Skeletal muscle satellite cell (primary cell): ENCODE measurements around the gene PHOX2A.
"Not testable (repeated sequence)": the region's sequence is repeated elsewhere in the genome, so short reads cannot be mapped to it uniquely, and the experiment has no call there.

ENCODE experiments used
- H3K27me3 ChIP-seq: 2 replicates; pipeline ENCODE4 v1.7.0; 2013; ENCODE audit warnings: low read length; ENCODE audit not compliant: control insufficient read depth, insufficient read depth
- H3K36me3 ChIP-seq: 2 replicates; pipeline ENCODE4 v1.7.0; 2013; ENCODE audit warnings: mild to moderate bottlenecking, control low read depth, low read length; ENCODE audit not compliant: insufficient read depth
- H3K4me1 ChIP-seq: 2 replicates; pipeline ENCODE4 v1.7.0; 2013; ENCODE audit warnings: low read length; ENCODE audit not compliant: control insufficient read depth, insufficient read depth
- H3K4me2 ChIP-seq: 2 replicates; pipeline ENCODE4 v1.7.0; 2013; ENCODE audit warnings: mild to moderate bottlenecking, low read length
- H3K4me3 ChIP-seq: 2 replicates; pipeline ENCODE4 v1.7.0; 2013; ENCODE audit warnings: low read length
- H3K9ac ChIP-seq: 2 replicates; pipeline ENCODE4 v1.7.0; 2013; ENCODE audit warnings: mild to moderate bottlenecking, low read depth, low read length, moderate library complexity
- H3K9me3 ChIP-seq: replicated peaks from 2 replicates; pipeline ENCODE4 v1.7.0; 2013; ENCODE audit warnings: mild to moderate bottlenecking, control low read depth, low read length

Gene PHOX2A

GRCh38 chr11:72266960-72267359, 23.0 kb upstream of the PHOX2A start:
- H3K27me3 ChIP-seq, result peaks cover 23% of the 10 kb centered on the region
- not testable (repeated sequence) for H3K4me1 ChIP-seq, H3K9ac ChIP-seq, H3K36me3 ChIP-seq, H3K4me2 ChIP-seq, H3K4me3 ChIP-seq, H3K9me3 ChIP-seq

- Histone ChIP-seq H3K36me3 (no peaks in the 10 kb centered on the region), H3K4me1 (peaks cover 4% of the 10 kb centered on the region), H3K4me2 (no peak overlapping the region), H3K9me3 (no peaks in the 10 kb centered on the region), H3K4me3 (no peak overlapping the region), H3K9ac (no peak overlapping the region), H3K27me3 (peaks cover 18% of the 10 kb centered on the region)
These were observed 22.0 kb upstream of the PHOX2A start for GRCh38 chr11:72265951-72266350.

GRCh38 chr11:72263361-72263760, 19.4 kb upstream of the PHOX2A start:
- Histone ChIP-seq H3K9me3 (no peaks in the 10 kb centered on the region), H3K36me3 (no peaks in the 10 kb centered on the region), H3K4me3 (no peak overlapping the region), H3K27me3 (peaks cover 21% of the 10 kb centered on the region), H3K4me1 (peaks cover 4% of the 10 kb centered on the region), H3K4me2 (no peak overlapping the region), H3K9ac (no peak overlapping the region)

- Histone ChIP-seq H3K9ac (no peak overlapping the region), H3K27me3 (peaks cover 31% of the 10 kb centered on the region), H3K4me2 (no peak overlapping the region), H3K4me1 (peaks cover 4% of the 10 kb centered on the region), H3K9me3 (no peaks in the 10 kb centered on the region), H3K4me3 (no peak overlapping the region), H3K36me3 (no peaks in the 10 kb centered on the region)
These were observed 16.6 kb upstream of the PHOX2A start for GRCh38 chr11:72260574-72260973.

GRCh38 chr11:72259490-72259889, 15.5 kb upstream of the PHOX2A start:
- H3K9ac ChIP-seq, result no peak overlapping the region
- H3K9me3 ChIP-seq, result no peaks in the 10 kb centered on the region
- H3K36me3 ChIP-seq, result no peaks in the 10 kb centered on the region
- no peak overlapping the region for H3K4me2 ChIP-seq
- peaks cover 4% of the 10 kb centered on the region for H3K4me1 ChIP-seq
- no peak overlapping the region for H3K4me3 ChIP-seq
- peaks cover 41% of the 10 kb centered on the region for H3K27me3 ChIP-seq

GRCh38 chr11:72257570-72257969, 13.6 kb upstream of the PHOX2A start:
- H3K4me3 ChIP-seq, result no peak overlapping the region
- no peaks in the 10 kb centered on the region for H3K4me1 ChIP-seq
- no peak overlapping the region for H3K9ac ChIP-seq
- H3K36me3 ChIP-seq, result no peaks in the 10 kb centered on the region
- no peaks in the 10 kb centered on the region for H3K9me3 ChIP-seq
- peaks cover 55% of the 10 kb centered on the region for H3K27me3 ChIP-seq
- no peak overlapping the region for H3K4me2 ChIP-seq

GRCh38 chr11:72254299-72254993, 10.5 kb upstream of the PHOX2A start:
- Histone ChIP-seq H3K27me3 (peaks cover 70% of the 10 kb centered on the region), H3K36me3 (no peaks in the 10 kb centered on the region), H3K9me3 (no peaks in the 10 kb centered on the region), H3K4me2 (no peak overlapping the region), H3K4me1 (no peaks in the 10 kb centered on the region), H3K4me3 (no peak overlapping the region), H3K9ac (no peak overlapping the region)

- Histone ChIP-seq H3K4me1 (no peaks in the 10 kb centered on the region), H3K9ac (no peak overlapping the region), H3K9me3 (no peaks in the 10 kb centered on the region), H3K27me3 (peaks cover 73% of the 10 kb centered on the region), H3K4me2 (no peak overlapping the region), H3K36me3 (no peaks in the 10 kb centered on the region), H3K4me3 (no peak overlapping the region)
These were observed 9.4 kb upstream of the PHOX2A start for GRCh38 chr11:72253392-72253791.

- H3K4me2 ChIP-seq, result no peak overlapping the region
- H3K9ac ChIP-seq, result no peak overlapping the region
- peaks cover 87% of the 10 kb centered on the region for H3K27me3 ChIP-seq
- H3K4me3 ChIP-seq, result no peak overlapping the region
- H3K36me3 ChIP-seq, result no peaks in the 10 kb centered on the region
- H3K9me3 ChIP-seq, result no peaks in the 10 kb centered on the region
- H3K4me1 ChIP-seq, result no peaks in the 10 kb centered on the region
These were observed 7.6 kb upstream of the PHOX2A start for GRCh38 chr11:72251614-72252013.

GRCh38 chr11:72250661-72251464, 6.9 kb upstream of the PHOX2A start:
- no peak overlapping the region for H3K4me2 ChIP-seq
- peaks cover 87% of the 10 kb centered on the region for H3K27me3 ChIP-seq

GRCh38 chr11:72249961-72250360, 6.0 kb upstream of the PHOX2A start:
- H3K9ac ChIP-seq, result no peak overlapping the region
- H3K36me3 ChIP-seq, result no peaks in the 10 kb centered on the region
- peaks cover 88% of the 10 kb centered on the region for H3K27me3 ChIP-seq
- no peaks in the 10 kb centered on the region for H3K9me3 ChIP-seq
- H3K4me3 ChIP-seq, result no peak overlapping the region
- no peaks in the 10 kb centered on the region for H3K4me1 ChIP-seq
- no peak overlapping the region for H3K4me2 ChIP-seq

More at GRCh38 chr11:72250661-72251464, 6.9 kb upstream of the PHOX2A start:
- Histone ChIP-seq H3K36me3 (no peaks in the 10 kb centered on the region), H3K4me3 (no peak overlapping the region), H3K9ac (no peak overlapping the region), H3K4me1 (no peaks in the 10 kb centered on the region), H3K9me3 (no peaks in the 10 kb centered on the region)

- no peak overlapping the region for H3K9ac ChIP-seq
- no peak overlapping the region for H3K4me2 ChIP-seq
- H3K4me1 ChIP-seq, result no peaks in the 10 kb centered on the region
- no peaks in the 10 kb centered on the region for H3K9me3 ChIP-seq
- no peaks in the 10 kb centered on the region for H3K36me3 ChIP-seq
- no peak overlapping the region for H3K4me3 ChIP-seq
- H3K27me3 ChIP-seq, result peaks cover 85% of the 10 kb centered on the region
These were observed 3.6 kb upstream of the PHOX2A start for GRCh38 chr11:72247584-72247983.
